NCI-H748 treated with DMSO at 0.1 percent for 48 hours (cell line): ENCODE data around the gene CHRND.
"Not testable (repeated sequence)": the region's sequence is repeated elsewhere in the genome, so short reads cannot be mapped to it uniquely, and the experiment has no call there.

Experiments
- DNase-seq: peaks from one replicate; lab custom pipeline; 2025; lab: John Stamatoyannopoulos, UW

Gene CHRND

DNA sequence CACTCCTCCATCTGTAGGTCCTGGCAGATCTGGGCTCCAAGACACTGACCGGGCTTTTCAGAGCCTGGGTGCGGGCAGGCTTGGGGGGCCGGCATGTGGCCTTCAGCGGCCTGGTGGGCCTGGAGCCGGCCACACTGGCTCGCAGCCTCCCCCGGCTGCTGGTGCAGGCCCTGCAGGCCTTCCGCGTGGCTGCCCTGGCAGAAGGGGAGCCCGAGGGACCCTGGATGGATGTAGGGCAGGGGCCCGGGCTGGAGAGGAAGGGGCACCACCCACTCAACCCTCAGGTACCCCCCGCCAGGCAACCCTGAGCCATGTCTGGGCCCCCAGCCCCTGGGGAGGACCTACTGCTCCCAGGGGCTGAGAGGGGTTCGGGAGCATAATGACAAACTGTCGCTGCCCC is 761 bp upstream of the CHRND start:
- DNase-seq = no peak

DNA sequence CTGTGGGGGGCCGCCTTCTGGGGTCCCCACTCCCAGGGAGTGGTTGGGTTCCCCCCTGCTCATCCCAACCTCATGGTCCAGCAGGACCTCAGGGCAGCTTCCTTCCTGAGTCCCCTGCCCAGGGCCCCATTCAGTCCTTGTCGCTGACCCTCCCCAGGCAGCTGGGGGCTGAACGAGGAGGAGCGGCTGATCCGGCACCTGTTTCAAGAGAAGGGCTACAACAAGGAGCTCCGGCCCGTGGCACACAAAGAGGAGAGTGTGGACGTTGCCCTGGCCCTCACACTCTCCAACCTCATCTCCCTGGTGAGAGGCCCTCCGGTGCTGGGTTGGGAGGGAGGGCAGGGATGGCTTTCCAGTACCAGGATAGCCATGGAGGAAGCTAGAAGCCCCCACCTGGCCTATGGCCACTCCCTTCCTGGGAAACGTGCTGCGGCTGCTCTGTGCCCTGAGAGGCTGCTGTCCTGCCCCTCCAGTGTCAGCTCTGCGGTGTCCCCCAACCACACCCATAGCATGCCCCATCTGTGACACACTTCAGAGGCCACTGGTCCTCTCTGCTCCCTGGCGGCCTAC is 497 bp downstream of the CHRND start:
- no peak for DNase-seq

DNA sequence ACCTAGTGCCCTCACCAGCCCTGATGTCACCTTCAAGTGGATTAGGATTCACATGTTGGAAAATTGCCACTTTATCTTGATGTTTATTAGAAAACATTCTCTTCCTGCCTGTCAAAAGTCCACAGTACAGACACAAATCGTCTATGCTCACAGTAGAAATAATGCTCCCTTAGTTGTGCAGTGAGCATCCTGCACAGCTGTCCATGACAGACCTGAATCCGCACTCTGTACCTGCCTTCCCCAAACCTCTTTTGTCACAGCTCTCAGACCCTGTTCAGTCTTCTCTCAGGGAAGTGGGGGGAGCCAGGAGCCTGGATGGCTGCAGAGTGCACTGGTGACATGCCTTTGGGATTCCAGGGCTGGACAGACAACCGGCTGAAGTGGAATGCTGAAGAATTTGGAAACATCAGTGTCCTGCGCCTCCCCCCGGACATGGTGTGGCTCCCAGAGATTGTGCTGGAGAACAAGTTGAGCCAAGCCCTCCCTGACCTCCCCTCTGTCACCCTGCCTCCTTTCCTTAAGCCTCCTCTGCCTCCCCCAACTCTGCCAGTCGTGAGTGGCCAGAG is 2.0 kb downstream of the CHRND start:
- DNase-seq = no peak

DNA sequence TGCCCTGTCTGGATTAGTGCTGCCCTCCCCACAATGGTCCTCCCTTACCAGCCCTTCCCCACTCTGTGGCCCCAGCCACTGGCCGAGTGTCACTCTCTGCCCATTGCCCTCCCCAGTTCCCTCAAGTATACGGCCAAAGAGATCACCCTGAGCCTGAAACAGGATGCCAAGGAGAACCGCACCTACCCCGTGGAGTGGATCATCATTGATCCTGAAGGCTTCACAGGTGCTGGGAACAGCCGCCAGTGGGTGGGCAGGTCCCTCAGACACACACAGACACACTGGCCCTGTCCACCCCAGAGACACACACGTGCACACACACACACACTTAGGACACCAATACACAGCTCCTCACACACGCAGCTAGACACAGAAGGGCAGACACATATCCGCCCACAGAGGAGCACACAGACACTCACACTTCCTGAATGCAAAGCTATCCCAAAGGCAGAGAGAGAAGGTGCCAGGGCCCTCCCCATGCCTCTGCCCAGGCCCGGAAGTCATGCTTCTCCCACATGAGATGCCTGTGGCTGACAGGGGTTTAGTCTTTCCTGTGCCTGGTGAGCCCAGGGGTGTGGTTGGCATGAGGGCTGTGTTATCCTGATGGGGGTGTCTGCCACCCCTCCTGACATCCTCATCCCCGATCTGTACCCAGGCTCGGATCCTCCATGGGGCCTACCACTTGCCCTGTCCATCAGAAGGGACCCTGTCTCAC is 2.9 kb downstream of the CHRND start:
- DNase-seq = no peak

DNA sequence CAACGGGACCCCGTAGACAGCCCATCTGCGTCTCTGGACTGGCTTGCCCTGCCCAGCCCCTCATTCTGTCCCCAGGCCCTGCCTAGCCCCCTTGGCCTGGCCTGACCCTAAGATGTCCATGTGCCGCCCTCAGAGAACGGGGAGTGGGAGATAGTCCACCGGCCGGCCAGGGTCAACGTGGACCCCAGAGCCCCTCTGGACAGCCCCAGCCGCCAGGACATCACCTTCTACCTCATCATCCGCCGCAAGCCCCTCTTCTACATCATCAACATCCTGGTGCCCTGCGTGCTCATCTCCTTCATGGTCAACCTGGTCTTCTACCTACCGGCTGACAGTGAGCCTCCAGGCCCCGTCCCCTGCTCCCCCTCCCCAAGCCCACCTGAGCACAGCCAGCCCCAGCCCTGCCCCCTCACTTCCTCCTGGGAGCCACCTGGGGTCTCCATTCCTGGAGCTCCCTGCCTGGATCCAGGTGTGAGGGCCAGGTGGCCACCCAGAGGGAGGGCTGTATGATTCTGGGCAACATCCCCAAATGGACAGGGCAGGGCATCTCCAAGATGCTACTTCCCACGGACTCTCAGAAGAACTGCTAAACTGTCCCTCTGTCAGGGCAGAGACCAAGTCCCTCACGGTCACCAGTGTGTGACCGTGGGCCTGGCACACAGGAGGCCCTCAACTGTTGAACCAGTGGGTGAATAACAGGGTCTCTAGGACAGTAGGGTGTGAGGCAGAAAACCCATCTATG is 4.0 kb downstream of the CHRND start:
- no peak for DNase-seq

DNA sequence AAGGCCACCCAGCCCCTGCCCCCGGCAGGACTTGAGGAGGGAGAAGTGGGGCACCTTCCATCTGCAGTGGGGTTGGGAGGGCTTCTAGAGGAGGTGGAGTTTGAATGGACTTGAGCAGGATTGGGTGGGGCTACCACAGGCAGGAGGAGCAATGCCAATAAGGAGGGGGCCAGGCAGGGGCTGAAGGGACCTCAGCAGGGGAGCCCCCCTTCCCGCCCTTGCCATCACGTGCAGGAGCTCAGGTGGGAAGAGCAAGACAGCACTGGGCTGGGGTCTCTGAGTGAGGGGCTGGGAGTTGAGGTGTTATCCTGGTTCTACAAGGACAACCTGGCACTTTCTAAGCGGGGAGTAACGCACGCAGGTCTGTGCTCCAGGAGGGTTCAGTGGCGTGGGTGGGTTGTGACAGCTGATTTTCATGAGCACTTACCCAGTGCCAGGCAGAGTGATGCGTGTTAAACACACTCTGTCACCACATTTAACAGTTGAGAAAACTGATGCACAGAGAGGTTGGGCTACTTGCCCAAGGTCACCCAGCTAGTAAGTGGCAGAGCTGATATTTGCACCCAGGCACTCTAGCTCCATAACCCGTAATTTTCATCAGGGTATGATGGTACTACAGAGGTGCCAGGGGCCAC is 4.8 kb downstream of the CHRND start:
- no peak for DNase-seq

DNA sequence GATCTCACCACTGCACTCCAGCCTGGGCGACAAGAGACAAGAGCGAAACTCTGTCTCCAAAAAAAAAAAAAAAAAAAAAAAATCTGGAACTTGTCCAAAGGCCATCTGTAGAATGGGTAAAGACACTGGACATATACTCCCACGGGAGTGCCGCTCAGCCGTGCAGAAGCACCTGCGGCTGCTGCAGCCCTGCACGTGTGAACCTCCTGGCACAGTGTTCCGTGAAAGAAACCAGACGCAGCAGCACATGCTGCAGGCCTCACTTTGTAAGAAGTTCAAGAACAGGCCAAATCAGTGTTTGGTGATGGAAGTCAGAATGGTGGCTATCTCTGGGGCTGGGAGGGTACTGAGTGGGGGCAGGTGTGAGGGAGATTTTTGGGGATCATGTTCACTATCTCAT is 6.5 kb downstream of the CHRND start:
- DNase-seq = no peak

DNA sequence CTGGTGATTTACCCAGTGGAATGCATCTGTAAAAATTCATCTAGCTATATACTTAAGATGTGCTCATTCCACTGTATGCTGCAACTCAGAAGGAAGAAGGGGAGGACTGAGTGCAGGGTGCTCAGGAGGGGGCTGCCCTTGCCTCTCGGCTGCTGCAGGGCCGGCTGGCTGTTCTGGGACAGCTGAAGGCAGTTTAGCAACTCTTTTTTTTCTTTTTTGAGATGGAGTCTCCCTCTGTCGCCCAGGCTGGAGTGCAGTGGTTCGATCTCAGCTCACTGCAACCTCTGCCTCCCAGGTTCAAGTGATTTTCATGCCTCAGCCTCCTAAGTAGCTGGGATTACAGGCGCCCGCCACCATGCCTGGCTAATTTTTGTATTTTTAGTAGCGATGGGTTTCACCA is 6.9 kb downstream of the CHRND start:
- DNase-seq = not testable (repeated sequence)

DNA sequence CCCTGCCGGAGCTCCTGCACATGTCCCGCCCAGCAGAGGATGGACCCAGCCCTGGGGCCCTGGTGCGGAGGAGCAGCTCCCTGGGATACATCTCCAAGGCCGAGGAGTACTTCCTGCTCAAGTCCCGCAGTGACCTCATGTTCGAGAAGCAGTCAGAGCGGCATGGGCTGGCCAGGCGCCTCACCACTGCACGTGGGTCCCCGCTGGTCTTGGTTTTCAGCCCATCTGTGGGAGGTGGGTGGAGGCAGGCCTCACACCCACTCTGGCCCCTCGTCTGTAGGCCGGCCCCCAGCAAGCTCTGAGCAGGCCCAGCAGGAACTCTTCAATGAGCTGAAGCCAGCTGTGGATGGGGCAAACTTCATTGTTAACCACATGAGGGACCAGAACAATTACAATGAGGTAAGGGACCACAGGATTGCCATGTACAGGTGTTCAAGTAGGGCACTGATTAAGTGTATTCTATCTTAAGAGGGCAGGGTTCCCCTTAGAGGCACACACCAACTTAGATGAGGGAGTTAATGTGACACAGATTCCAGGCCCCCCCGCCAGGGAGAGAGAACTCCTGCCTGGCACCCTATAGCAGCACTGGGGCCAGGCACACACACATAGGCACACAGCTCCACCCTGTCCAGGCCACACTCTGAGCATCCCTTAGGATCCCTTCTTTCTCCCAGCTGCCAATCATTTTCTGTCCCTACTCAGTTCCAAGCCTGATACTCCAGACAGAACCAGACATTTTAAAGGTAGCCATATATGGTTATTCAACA is 8.2 kb downstream of the CHRND start:
- DNase-seq = no peak

DNA sequence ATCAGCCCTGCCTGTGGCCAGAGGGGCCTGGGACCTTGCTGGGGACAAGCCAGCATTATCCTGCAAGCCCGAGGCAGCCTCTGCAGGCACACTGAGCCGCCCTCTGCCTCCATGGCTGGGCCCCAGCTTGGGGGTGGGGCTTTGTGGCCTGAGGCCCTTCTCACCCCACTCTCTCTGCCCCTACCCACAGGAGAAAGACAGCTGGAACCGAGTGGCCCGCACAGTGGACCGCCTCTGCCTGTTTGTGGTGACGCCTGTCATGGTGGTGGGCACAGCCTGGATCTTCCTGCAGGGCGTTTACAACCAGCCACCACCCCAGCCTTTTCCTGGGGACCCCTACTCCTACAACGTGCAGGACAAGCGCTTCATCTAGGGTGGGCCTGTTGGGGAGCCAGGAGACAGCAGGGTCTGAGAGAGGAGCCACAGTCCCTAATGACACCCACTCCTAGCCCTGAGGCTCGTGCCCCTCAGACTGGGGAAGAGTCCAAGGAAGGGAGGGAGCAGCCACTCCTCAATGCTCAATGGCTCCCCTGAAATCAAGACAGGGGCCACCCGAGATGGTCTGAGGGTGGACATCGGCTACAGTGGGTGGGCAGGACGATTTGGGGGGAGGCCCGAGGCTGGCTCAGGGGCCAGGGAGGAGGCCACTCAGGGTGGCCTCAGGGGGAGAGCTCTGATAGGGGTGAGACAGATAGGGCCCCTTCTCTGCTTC is 9.1 kb downstream of the CHRND start:
- no peak for DNase-seq

DNA sequence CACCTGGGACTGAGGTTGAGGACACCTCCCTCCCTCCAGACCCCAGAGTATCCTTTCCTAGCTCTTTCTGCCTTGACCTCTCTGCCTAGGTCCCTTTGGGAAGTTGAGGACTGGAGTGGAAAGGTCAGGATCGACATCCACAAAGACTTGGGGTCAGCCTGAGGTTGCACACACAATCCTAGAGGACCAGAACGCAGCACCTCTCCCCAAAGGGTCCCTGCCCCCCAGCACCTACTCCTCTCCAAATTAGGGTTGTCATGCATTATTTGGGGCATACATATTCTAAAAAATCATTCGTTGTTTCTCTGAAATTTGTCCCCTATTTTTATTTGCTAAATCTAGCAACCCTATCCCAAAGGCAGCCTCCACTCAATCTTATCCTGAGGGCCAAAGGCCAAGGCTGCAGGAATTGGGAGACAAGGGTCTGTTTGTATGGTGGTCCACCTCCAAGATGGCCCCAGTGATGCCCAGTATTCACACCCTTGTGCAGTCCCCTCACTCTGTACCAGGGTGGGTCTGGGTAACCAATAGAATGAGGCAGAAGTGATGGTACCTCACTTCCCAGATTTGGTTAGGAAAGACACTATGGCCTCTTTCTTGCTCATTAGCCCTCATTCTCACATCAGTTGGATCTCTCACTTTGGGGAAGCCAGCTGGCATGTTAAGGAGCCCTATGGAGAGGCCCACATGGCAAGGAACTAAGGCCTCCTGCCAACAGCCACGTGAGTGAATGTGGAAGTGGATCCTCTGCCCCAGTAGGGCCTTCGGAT is 10.0 kb downstream of the CHRND start:
- no peak for DNase-seq

DNA sequence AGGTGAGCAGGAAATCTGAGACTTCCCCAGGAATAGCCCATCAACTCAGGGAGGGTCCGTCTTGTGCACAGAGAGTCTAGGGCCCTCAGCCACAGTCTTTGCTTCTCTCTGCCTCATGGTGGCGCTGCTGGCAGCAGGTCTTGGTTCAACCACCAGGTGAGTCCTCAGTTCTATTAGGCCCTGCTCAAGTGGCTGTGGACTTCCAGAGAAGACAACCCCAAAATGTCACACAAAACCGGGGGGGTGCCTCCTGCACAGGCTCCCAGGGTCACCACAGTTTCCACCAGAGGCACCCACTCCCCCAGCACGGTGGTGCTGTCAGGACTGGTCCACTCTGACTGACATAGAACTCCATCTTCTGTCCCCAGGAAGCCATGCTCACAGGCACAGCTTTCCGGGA is 11.1 kb downstream of the CHRND start:
- no peak for DNase-seq

DNA sequence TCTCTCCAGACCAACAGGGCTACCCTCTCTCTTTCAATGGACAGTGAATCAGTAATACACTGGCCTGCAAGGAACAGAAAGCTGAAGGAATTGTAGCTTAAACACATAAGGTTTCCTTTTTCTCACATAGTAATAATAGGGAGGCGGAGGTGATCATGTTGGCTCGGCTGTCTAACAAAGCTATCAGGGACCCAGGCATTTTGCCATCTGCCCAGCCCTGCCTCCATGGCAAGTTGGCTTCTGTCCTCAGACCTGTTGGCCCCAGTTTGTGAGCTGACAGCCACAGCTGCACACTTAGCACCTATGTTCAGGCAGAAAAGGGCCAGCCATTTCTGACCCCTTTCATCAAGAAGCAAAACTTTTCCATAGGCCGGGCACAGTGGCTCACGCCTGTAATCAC is 11.5 kb downstream of the CHRND start:
- no peak for DNase-seq

DNA sequence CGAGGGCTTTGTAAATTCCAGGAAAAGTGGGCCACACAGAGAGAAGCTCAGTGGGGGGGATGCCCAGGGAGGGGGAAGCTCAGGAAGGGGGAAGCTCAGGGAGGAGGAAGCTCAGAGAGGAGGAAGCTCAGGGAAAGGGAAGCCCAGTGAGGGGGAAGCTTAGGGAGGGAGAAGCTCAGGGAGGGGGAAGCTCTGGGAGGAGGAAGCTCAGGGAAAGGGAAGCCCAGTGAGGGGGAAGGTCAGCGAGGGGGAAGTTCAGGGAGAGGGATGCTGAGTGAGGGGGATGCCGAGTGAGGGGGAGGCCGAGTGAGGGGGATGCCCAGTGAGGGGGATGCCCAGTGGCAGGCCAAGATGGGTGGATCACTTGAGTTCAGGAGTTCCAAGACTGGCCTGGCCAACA is 12.7 kb downstream of the CHRND start:
- no peak for DNase-seq

DNA sequence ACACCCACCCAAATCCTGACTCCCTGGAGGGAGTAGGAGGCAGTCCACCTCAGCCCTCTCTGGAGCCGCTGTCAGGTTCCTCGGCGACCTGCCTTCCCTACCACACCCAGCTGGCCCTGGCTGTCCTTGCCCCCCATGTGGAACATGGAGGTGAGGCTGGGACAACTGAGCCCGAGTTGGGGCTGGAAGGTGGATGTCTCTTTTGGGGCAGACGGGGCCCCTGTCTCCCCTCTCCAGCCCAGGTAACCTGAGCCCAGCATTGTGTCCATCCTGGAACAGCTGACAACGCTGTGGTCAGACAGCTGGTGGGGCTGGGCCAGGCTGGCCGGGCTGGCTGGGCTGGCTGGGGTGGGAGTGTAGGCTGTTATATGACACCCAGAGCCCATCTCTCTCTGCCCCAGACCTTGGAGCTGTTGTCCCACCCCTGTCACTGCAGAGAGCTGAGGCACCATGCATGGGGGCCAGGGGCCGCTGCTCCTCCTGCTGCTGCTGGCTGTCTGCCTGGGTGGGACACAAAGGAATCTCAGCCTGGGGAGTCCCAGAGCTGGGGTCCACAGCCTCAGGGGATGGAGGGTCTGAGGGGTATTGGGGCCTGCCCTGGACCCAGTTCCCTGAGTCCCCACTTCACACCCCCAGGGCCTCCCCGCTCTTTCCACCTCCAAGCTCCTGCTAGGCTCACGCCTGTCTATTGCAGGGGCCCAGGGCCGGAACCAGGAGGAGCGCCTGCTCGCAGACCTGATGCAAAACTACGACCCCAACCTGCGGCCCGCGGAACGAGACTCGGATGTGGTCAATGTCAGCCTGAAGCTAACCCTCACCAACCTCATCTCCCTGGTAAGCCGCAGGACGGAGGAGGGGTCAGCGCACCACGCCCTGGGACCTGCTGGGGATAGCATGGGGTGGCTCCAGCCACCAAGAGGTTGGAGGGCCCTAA is 13.6 kb downstream of the CHRND start, which contains the start of gene CHRNG:
Gene CHRNG, plus strand, starts transcription at position 395 of the 934 bp plus-strand sequence. Its CDS starts 56 bp downstream, at position 451.
- no peak for DNase-seq

DNA sequence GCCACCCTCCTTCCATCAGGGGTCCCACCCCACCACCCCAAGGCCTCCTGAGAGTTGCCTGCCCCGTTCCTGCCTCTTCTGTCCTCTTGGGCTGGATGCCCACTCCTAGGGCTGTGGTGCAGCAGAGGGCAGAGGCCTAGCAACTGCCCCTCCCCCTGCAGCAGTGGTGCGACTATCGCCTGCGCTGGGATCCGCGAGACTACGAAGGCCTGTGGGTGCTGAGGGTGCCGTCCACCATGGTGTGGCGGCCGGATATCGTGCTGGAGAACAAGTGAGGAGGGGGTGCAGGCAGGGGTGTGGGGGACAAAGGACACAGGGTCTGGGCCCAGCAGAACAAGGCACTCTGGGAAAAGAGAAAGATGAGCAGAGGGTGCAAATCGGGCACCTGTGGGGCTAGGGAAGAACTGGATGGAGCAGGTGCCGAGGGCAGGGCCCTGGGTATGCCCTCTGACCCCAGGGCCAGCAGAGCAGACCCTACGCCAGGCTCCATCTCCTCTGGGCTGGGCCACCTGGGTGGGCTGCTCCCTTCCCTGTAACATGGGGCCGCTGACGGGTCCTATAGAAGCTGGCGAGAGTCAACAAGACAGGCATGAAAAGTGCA is 14.6 kb downstream of the CHRND start:
- DNase-seq = no peak

DNA sequence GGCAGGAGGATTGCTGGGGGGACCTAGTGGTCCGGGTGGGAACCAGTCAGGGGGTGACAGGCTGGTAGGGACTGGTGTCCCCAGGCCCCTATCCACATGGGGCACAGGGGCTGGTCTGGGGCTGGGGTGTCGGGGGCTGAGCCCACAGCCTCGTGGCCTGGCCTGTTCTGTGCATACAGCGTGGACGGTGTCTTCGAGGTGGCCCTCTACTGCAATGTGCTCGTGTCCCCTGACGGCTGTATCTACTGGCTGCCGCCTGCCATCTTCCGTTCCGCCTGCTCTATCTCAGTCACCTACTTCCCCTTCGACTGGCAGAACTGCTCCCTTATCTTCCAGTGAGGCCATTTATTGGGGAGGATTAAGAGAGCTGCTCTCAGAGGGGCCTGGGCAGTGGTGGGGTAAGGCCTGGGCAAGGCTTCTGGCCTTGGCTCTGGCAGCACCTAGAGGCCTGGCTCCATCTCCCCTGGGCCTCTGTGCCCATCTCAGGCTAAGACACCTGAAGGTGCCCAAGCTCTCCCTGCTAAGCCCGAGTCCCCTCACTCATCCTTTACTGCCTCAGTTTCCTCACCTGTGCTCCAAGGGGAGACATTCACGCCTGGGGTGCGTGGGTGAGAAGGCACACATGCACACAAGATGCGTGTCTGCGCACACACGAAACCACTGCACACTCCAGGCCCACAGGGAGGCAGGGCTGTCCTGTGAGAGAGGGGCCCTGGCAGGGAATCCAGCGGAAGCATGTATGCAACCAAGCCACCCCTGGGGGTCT is 15.4 kb downstream of the CHRND start:
- DNase-seq = no peak
